Retinal pigment epithelial cell (primary cell): ENCODE data around the gene DNAJB9.

ENCODE experiments used
- DNase-seq: peaks from one replicate; pipeline ENCODE4 v3.0.0-alpha.2; 2010; ENCODE audit warnings: low read depth
- H3K4me3 ChIP-seq: 2 replicates; pipeline ENCODE4 v1.5.1; 2011; ENCODE audit warnings: mild to moderate bottlenecking, low read length, control low read depth, moderate library complexity
- TF ChIP-seq, protein P1 (sequence below): conservative IDR thresholded peaks from 2 replicates; pipeline ENCODE4 v1.5.1; 2011; ENCODE audit warnings: low read depth, low read length, control low read depth, inconsistent platforms

The DNAJB9 gene

DNA sequence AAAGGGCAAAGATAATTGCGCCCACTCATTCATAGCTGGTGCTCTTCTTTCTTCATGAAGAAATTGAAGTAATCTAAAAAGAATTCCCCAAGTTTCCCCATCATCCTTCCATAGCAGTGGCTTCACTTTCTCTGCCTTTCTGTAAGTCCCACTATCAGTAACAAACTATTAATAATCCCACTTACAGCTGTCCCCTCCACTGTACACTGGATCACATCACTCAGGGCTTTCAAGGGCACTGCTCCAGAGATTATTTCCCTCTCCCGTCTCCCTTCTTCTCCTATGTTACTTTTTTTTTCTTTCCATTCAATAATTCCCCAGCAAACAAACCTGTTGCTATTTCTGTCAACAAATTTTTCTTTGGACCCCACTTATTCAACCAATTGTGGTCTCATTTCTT lies 16.2 kb downstream of the DNAJB9 start:
- no peak for DNase-seq
- TF ChIP-seq, protein P1, sequence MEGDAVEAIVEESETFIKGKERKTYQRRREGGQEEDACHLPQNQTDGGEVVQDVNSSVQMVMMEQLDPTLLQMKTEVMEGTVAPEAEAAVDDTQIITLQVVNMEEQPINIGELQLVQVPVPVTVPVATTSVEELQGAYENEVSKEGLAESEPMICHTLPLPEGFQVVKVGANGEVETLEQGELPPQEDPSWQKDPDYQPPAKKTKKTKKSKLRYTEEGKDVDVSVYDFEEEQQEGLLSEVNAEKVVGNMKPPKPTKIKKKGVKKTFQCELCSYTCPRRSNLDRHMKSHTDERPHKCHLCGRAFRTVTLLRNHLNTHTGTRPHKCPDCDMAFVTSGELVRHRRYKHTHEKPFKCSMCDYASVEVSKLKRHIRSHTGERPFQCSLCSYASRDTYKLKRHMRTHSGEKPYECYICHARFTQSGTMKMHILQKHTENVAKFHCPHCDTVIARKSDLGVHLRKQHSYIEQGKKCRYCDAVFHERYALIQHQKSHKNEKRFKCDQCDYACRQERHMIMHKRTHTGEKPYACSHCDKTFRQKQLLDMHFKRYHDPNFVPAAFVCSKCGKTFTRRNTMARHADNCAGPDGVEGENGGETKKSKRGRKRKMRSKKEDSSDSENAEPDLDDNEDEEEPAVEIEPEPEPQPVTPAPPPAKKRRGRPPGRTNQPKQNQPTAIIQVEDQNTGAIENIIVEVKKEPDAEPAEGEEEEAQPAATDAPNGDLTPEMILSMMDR = no peak
- H3K4me3 ChIP-seq = no peak overlapping the region

DNA sequence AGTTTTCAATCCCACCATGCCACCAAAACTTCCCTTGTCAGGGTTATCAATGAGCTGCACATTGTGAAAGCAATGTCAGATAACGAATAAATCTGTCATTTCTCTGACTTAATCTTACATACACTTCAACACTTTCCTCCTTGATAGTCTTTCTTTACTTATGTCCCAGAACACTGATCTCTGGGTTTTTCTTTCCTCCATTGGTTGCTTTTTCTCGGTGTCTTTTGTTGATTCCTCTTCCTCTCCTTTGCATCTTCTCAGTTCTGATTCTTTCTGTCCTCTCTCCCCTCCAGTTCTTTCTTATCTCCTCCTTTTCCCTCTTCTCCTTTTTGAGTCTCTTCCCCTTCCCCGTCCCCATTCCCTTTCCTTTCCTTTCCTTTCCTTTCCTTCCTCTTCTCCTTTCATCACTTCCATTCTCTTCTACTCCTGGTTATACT lies 16.6 kb downstream of the DNAJB9 start:
- TF ChIP-seq, protein P1 = no peak
- H3K4me3 ChIP-seq = no peak overlapping the region
- no peak for DNase-seq

DNA sequence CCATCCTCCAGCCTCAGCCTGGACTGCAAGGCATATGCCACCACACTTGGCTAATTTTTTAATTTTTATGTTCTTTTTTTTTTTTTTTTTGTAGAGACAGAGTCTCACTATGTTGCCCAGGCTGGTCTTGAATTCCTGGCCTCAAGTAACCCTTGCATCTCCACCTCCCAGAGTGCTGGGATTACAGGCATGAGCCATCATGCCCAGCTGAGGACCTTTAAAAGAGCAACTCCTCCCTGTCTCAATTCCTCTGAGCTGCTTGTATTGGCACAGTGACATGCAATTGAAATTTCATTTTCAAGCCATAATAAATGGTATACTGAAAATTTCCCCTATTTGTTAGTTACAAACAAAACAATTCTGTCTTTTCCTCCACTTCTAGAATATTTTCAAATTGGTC lies 19.5 kb downstream of the DNAJB9 start:
- H3K4me3 ChIP-seq = no peak overlapping the region
- DNase-seq = no peak
- TF ChIP-seq, protein P1 = no peak

DNA sequence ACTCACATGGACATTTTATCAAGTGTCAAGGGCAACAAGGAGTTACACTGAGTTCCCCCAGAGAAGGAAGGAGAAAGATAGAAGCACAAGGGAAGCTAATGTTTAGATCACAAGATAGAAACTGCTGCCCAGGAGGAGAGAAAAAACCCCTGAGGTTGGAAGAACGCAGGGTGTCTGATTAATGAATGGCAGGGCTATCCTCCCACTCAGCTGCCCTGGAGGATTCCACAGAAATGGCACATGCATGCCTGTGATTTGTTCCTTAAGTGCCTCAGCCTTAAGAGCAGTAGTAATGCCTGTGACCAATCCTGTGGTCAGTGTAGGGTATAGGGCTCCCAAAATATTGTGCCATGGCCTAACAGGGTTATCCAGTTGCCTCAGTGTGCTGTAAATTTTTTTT lies 20.2 kb downstream of the DNAJB9 start:
- no peak for DNase-seq
- no peak overlapping the region for H3K4me3 ChIP-seq
- TF ChIP-seq, protein P1 = no peak

DNA sequence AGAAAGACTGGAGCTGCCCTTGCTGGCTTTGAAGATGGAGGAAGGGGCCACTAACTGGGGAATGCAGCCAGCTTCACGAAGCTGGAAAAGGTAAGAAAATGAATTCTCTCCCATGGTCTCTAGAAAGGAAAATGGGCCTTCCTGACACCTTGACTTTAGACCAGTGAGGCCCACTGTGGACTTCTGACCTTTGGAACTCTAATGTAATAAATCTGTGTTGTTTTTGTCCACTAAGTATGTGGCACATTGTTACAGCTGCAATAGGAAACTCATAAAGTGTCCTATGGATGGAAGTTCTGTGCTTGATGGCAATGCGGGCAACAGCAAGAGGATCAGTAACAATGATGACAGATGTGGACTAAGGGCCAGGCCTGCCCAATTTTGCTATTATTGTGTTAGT lies 20.9 kb downstream of the DNAJB9 start:
- TF ChIP-seq, protein P1 = no peak
- DNase-seq = no peak

DNA sequence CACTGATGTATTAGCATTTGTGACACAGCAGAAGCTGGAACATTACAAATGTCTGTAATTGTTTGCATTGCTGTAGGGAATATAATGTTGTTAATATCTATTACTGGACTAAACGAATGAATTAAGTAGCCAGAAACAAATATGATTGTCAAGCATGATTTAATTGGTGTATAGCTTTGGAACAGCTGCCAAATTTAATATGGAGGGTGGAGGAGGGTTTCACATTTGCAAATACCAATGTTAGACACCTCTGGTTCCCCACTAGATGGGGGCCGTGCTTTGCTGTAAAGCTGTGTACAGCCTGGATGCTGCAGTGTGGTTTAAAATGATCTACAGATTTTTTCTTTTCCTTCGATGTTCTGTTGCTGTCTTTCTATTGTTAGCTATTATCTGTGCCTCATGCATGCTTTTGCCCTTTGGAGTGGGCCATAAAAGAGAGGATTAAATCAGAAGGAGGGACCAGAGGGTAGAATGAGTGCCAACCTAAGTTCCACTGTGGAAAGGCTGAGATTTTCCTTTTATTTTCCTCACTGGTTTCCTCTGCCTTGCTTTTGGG lies 23.1 kb downstream of the DNAJB9 start:
- no peak overlapping the region for H3K4me3 ChIP-seq
- TF ChIP-seq, protein P1 = peak; percentile 53
- no peak for DNase-seq

More for the DNA sequence above, 20.9 kb downstream of the DNAJB9 start:
- H3K4me3 ChIP-seq = no peak overlapping the region

DNA sequence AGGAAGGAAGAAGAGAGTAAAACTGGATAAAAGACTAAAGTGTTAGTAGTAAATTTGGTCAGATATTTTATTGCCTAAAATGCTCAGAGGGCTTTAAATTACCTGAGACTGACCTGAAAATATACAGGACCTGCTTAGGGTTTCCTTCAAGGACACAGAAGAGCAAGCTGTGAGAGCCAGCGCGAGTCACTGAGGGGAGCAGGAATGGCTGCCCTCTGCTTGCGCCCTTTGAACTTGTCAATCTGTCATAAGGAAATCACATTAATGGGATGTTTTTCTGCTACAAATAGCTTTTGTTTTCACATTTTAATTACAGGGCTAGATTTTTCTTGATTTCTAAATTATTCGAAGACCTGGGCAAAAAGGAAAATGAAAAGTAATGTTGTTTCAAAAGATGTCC lies 26.9 kb downstream of the DNAJB9 start:
- TF ChIP-seq, protein P1 = no peak
- no peak overlapping the region for H3K4me3 ChIP-seq
- DNase-seq = no peak
